H7 (cell line): Measurements from ENCODE around the gene RNF34. TPM values are rescaled to one million over a fixed set of nuclear protein-coding genes. Genes with fewer than 3 reads are reported as not detected.

Experiments
- DNase-seq: peaks from one replicate; pipeline ENCODE4 v3.0.0; 2012
- H3K27me3 ChIP-seq: 2 replicates; pipeline ENCODE4 v1.6.0; 2011; ENCODE audit warnings: mild to moderate bottlenecking, low read length; ENCODE audit not compliant: control insufficient read depth, insufficient read depth
- H3K36me3 ChIP-seq: replicated peaks from 2 replicates; pipeline ENCODE4 v1.5.1; 2011; ENCODE audit warnings: low read length; ENCODE audit not compliant: control insufficient read depth, insufficient read depth
- H3K4me3 ChIP-seq: 2 replicates; pipeline ENCODE4 v1.5.1; 2011; ENCODE audit warnings: low read depth, mild to moderate bottlenecking, control low read depth, low read length, moderate library complexity; ENCODE audit not compliant: insufficient read depth
- total RNA-seq: library from RNA; depleted of rRNA; stranded (reverse); fragments of >200 nt; shearing (Covaris generic); gene quantifications from 2 replicates; pipeline ENCODE4 v1.2.3, GENCODE V29; 2014

The RNF34 gene
- total RNA-seq, 1 experiment from 2014 or later, result 82.4 TPM

DNA sequence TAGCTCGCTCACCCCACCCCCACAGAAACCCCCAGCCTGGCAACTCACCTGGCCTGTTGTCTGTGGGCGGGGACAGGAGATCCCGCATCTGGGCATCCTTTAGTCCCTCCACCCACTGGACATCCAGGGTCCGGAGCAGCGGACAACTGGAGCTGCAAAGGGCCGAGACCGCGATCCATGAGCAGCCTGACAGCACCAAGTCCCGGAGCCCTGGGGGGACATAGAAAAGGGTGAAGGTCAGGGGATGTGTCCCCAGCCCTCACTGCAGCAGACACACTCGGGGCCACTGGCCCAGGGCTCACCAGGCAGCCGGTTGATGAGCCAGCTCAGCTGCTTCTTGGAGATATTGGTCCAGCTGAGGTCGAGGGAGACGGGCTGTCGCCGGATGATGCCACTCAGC lies 40.9 kb downstream of the RNF34 start:
- no peaks in the 10 kb centered on the region for H3K27me3 ChIP-seq
- no peak overlapping the region for H3K4me3 ChIP-seq
- peaks cover 35% of the 10 kb centered on the region for H3K36me3 ChIP-seq
- no peak for DNase-seq

DNA sequence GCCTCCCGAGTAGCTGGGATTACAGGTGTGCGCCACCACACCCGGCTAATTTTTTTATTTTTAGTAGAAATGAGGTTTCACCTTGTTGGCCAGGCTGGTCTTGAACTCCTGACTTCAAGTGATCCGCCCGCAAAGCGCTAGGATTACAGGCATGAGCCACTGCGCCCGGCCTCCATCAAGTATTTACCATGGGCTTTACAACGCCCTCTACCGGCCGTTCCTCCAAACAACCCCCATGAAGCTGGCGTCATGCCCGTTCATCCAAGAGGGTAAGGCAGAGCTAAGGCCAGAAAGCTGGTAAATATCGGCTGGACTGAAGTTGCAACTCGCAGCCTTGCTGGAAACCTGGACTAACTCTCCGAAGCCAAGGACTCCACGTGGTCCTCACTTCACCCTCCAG lies 41.6 kb downstream of the RNF34 start:
- DNase-seq, result peak; percentile 76
- no peak overlapping the region for H3K4me3 ChIP-seq
- peaks cover 35% of the 10 kb centered on the region for H3K36me3 ChIP-seq
- no peaks in the 10 kb centered on the region for H3K27me3 ChIP-seq

GRCh38 chr12:121442028-121442948 lies 42.4 kb downstream of the RNF34 start:
- peaks cover 35% of the 10 kb centered on the region for H3K36me3 ChIP-seq
- no peaks in the 10 kb centered on the region for H3K27me3 ChIP-seq
- H3K4me3 ChIP-seq, result no peak overlapping the region
- DNase-seq, result no peak

- DNase-seq, result peak; percentile 98
- Histone ChIP-seq H3K36me3 (peaks cover 33% of the 10 kb centered on the region), H3K4me3 (no peak overlapping the region)
These were observed 43.4 kb downstream of the RNF34 start for GRCh38 chr12:121443193-121443870.

DNA sequence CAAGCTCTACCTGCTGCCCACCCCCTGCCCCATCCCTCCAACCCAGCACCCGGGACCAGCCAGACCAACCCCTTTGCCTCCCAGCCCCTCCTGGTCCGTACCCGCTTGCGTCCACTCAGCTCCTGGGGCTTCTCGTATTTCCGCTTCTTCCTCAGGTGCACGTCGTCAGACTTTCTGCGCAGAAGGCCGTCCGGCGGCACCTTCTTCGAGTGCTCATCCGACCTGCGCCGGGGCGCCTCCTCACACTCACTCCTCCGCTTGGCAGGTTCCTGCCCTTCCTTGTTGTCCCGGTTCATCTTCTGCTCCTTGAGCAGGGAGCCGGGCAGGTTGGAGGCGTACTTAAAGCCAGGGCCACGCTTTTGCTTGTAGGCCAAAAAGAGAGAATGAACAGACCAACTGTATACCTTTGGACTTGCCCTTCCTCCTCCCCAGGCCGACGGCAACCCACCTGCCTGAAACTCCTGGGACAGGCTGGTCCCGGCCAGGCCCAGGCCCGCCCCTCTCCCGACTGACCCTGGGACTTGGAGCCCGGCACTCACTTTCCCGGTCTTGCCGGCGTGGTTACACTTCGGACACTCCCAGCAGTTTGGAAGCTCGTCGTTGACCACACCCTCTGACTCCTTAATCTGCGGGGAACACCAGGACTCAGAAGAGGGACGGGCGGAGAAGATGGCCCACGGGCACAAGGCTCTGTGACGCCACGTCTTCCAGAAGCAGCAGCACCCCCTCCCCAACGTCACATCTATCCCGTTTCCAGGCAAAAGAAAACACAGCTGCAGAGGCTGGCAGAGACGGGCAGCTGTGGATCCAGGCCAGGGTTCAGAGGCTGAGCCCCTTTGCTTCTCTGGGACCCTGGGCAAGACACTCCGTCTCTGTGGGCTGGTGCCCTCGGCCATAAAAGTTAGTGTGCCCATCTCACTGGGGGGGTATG lies 44.3 kb downstream of the RNF34 start:
- no peak for DNase-seq
- Histone ChIP-seq H3K36me3 (peaks cover 29% of the 10 kb centered on the region), H3K4me3 (no peak overlapping the region), H3K27me3 (no peaks in the 10 kb centered on the region)

More at GRCh38 chr12:121443193-121443870, 43.4 kb downstream of the RNF34 start:
- H3K27me3 ChIP-seq, result no peaks in the 10 kb centered on the region

DNA sequence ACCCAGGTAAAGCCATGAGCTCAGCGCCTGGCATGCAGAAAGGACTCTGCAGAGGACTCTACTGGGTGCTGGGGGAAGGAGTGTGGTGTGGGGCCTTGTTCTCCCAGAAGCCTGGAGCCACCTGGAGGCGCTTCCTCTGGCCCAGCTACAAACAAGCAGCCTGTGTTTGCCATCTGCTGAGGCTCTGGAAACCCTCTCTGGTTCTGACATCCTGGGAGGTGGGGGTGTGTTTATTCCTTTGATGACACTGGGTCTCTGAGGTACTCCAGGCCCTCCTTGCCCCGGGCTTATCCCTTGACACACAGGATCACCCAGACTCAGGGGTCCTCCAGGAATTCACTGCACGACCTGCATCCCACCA lies 44.9 kb downstream of the RNF34 start:
- no peak for DNase-seq
- no peak overlapping the region for H3K4me3 ChIP-seq
- H3K36me3 ChIP-seq, result peaks cover 24% of the 10 kb centered on the region
- H3K27me3 ChIP-seq, result no peaks in the 10 kb centered on the region

GRCh38 chr12:121446750-121447149 lies 46.8 kb downstream of the RNF34 start:
- DNase-seq, result no peak
- Histone ChIP-seq H3K36me3 (peaks cover 8% of the 10 kb centered on the region), H3K4me3 (no peak overlapping the region), H3K27me3 (no peaks in the 10 kb centered on the region)

DNA sequence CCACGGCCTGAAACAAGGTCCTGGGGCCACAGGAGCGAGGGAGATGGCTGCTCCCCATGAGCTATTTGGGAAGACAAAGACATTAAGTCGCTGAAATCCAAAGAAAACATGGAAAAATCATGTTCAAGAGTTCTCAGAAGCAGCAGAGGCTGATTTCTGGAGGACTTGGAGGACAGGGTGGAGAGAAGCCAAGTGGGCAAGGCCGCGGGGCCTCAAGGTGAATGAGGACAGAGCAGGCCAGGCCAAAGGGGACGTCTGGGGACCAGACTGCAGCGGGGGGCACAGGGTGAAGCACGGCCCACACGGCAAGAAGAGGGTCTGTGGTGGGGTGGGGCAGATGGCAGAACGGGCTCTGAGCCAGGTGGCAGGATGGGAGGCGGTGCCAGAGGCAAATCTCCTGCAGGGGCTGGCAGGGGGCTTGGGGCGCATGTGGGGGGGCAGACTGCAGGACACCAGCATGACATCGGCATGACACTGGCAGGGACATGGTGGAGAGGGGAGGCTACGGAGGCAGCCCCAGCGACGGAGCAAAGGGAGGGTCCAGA lies 48.9 kb downstream of the RNF34 start:
- no peaks in the 10 kb centered on the region for H3K27me3 ChIP-seq
- H3K36me3 ChIP-seq, result peaks cover 3% of the 10 kb centered on the region
- no peak overlapping the region for H3K4me3 ChIP-seq
- no peak for DNase-seq

DNA sequence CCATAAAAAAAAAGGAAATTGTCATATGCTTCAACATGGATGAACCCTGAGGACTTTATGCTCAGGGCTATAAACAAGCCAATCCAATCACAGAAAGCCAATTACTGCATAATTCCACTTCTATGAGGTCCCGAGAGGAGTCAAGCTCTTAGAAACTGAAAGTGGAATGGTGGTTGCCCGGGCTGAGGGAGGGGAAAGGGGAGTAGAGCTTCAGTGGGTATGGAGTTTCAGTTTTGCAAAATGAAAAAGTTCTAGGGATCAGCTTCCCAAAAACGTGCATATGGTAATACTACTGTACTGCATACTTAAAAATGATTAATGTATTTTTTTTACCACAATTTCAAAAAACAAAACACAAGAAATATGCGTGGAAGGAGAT lies 52.0 kb downstream of the RNF34 start:
- H3K36me3 ChIP-seq, result peaks cover 3% of the 10 kb centered on the region
- H3K4me3 ChIP-seq, result no peak overlapping the region
- no peak for DNase-seq
- no peaks in the 10 kb centered on the region for H3K27me3 ChIP-seq

- Histone ChIP-seq H3K27me3 (no peaks in the 10 kb centered on the region), H3K4me3 (no peak overlapping the region), H3K36me3 (peaks cover 3% of the 10 kb centered on the region)
- DNase-seq, result no peak
These were observed 52.5 kb downstream of the RNF34 start for GRCh38 chr12:121452340-121452984.

DNA sequence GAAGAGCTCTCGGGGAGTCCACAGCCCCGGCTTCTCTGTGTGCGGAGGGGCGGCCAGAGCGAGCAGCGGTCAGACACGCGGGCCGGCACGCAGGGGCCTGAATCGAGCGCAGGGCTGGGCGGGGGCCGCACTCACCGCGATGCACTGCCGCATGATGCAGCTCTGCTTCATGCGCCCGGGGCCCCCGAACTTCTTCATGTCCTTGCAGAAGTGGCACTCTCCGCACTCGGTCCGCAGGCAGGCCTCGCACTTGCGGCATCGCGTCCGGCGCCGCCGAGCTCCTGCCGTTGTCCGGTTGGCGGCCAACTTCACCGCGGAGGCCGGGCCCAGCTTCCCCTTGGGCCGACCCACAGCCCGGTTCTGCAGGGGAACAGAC lies 53.1 kb downstream of the RNF34 start:
- H3K4me3 ChIP-seq, result no peak overlapping the region
- H3K36me3 ChIP-seq, result peaks cover 3% of the 10 kb centered on the region
- no peaks in the 10 kb centered on the region for H3K27me3 ChIP-seq
- no peak for DNase-seq

- H3K4me3 ChIP-seq, result no peak overlapping the region
- no peak for DNase-seq
- no peaks in the 10 kb centered on the region for H3K27me3 ChIP-seq
- H3K36me3 ChIP-seq, result peaks cover 2% of the 10 kb centered on the region
These were observed 53.7 kb downstream of the RNF34 start for GRCh38 chr12:121453629-121454028.

- Histone ChIP-seq H3K36me3 (peaks cover 2% of the 10 kb centered on the region; the same call in 1 of the 2 replicates), H3K27me3 (no peaks in the 10 kb centered on the region), H3K4me3 (no peak overlapping the region)
- DNase-seq, result no peak
These were observed 55.0 kb downstream of the RNF34 start for GRCh38 chr12:121454921-121455320.
